A549 (cell line): ENCODE results near the gene SLC6A12. TPM values are rescaled to one million over a fixed set of nuclear protein-coding genes. Genes with fewer than 3 reads are reported as not detected.

Source experiments
- ATAC-seq, 2 experiments: fragments of 200-7000 bp in 1 of 2; fragments of >200 bp in 1 of 2; cut with Nextera tagmentation in 1 of 2; cut with Tn5 transposase in 1 of 2; 3 replicates each; pipeline versions ENCODE4 v1.8.0 to v1.9.1; 2018 to 2020; ENCODE audit warnings: mild to moderate bottlenecking in 1 of 2, moderate library complexity in 1 of 2
- CTCF ChIA-PET: fragments of 300-600 bp; sonication (Branson Sonifier 250); formaldehyde crosslinking; extraction: SDS; loops from one replicate; lab custom pipeline; 2021; ENCODE audit warnings: antibody characterized with exemption, inconsistent platforms; lab: Yijun Ruan, JAX
- POLR2A ChIA-PET: fragments of 350-600 bp; formaldehyde crosslinking; extraction: SDS; loops from one replicate; lab custom pipeline; 2021; ENCODE audit warnings: antibody characterized with exemption, inconsistent platforms; lab: Yijun Ruan, JAX
- DNase-seq, 2 experiments: peaks; one replicate each; pipeline versions ENCODE4 v3.0.0 to v3.0.0-alpha.2; 2011 to 2016; ENCODE audit warnings: low read depth in 1 of 2, low spot score in 1 of 2
- FAIRE-seq: peaks from 2 replicates; lab custom pipeline; 2011; peaks lifted over from hg19 to GRCh38; lab: Jason Lieb, UNC
- H3K27ac ChIP-seq, 2 experiments: fragments of >200 bp; sonication (Bioruptor Twin); formaldehyde crosslinking; 3 replicates each; pipeline ENCODE4 v1.5.1; 2016 to 2017
- H3K4me1 ChIP-seq: fragments of >200 bp; sonication (Bioruptor Twin); formaldehyde crosslinking; 3 replicates; pipeline ENCODE4 v1.6.1; 2016
- H3K4me2 ChIP-seq: fragments of >200 bp; sonication (Bioruptor Twin); formaldehyde crosslinking; 3 replicates; pipeline ENCODE4 v1.6.1; 2016
- H3K4me3 ChIP-seq: fragments of >200 bp; sonication (Bioruptor Twin); formaldehyde crosslinking; 3 replicates; pipeline ENCODE4 v1.5.1; 2016
- H3K9me3 ChIP-seq: fragments of >200 bp; sonication (Bioruptor Twin); formaldehyde crosslinking; 3 replicates; pipeline ENCODE4 v1.6.1; 2016
- BHLHE40 ChIP-seq: IDR thresholded peaks from 2 replicates; pipeline ENCODE4 v1.6.1; 2012; ENCODE audit warnings: low read depth, low read length, inconsistent platforms
- CBX2 ChIP-seq: fragments of 200-600 bp; sonication (generic); IDR thresholded peaks from 2 replicates; pipeline ENCODE4 v1.6.1; 2016; ENCODE audit warnings: low read depth, mild to moderate bottlenecking, borderline replicate concordance
- EHF ChIP-seq: fragments of 250-450 bp; sonication (Bioruptor Pico); IDR thresholded peaks from 2 replicates; pipeline ENCODE4 v1.5.0; 2020; ENCODE audit warnings: mild to moderate bottlenecking
- EHMT2 ChIP-seq: fragments of 200-600 bp; sonication (generic); IDR thresholded peaks from 2 replicates; pipeline ENCODE4 v1.6.1; 2016; ENCODE audit warnings: antibody characterized with exemption, low read depth, mild to moderate bottlenecking, moderate library complexity
- EP300 ChIP-seq, 2 experiments: fragments of >200 bp; sonication (Bioruptor Twin); formaldehyde crosslinking; IDR thresholded peaks; 2 replicates in 1 of 2; 3 replicates in 1 of 2; pipeline ENCODE4 v1.6.1; 2016 to 2017
- ESRRA ChIP-seq: fragments of 150-350 bp; IDR thresholded peaks from 2 replicates; pipeline ENCODE4 v1.6.1; 2014; ENCODE audit warnings: mild to moderate bottlenecking, low read length, borderline replicate concordance
- GATA3 ChIP-seq: IDR thresholded peaks from 2 replicates; pipeline ENCODE4 v1.6.1; 2012; ENCODE audit warnings: borderline replicate concordance
- HDAC2 ChIP-seq: fragments of 200-600 bp; sonication (generic); IDR thresholded peaks from 2 replicates; pipeline ENCODE4 v1.6.1; 2016
- HES2 ChIP-seq: fragments of >200 bp; sonication (Bioruptor Twin); formaldehyde crosslinking; IDR thresholded peaks from 2 replicates; pipeline ENCODE4 v1.6.1; 2016
- HMGXB4 ChIP-seq: fragments of 250-450 bp; sonication (Bioruptor Pico); IDR thresholded peaks from 2 replicates; pipeline ENCODE4 v1.5.0; 2021; ENCODE audit warnings: mild to moderate bottlenecking, moderate library complexity, borderline replicate concordance
- HOXB13 ChIP-seq: fragments of 250-450 bp; sonication (Bioruptor Pico); IDR thresholded peaks from 2 replicates; pipeline ENCODE4 v1.5.0; 2020; ENCODE audit warnings: low read depth, mild to moderate bottlenecking, moderate library complexity
- JUNB ChIP-seq: fragments of >200 bp; sonication (Bioruptor Twin); formaldehyde crosslinking; IDR thresholded peaks from 2 replicates; pipeline ENCODE4 v1.6.1; 2016
- NFE2L2 ChIP-seq: fragments of 150-350 bp; conservative IDR thresholded peaks from 2 replicates; pipeline ENCODE4 v1.6.1; 2014; ENCODE audit warnings: low read length
- NPAS2 ChIP-seq: fragments of 250-450 bp; sonication (Bioruptor Pico); IDR thresholded peaks from 2 replicates; pipeline ENCODE4 v1.8.0; 2022; ENCODE audit warnings: mild to moderate bottlenecking, moderate library complexity, borderline replicate concordance
- PHF8 ChIP-seq: fragments of 200-600 bp; sonication (generic); IDR thresholded peaks from 2 replicates; pipeline ENCODE4 v1.6.1; 2016; ENCODE audit warnings: low read depth, mild to moderate bottlenecking, antibody characterized with exemption, moderate library complexity, borderline replicate concordance
- POLR2A ChIP-seq: IDR thresholded peaks from 2 replicates; pipeline ENCODE4 v1.6.1; 2012; ENCODE audit warnings: mild to moderate bottlenecking, low read length
- POLR2AphosphoS2 ChIP-seq: conservative IDR thresholded peaks from 2 replicates; pipeline ENCODE4 v1.6.1; 2012; ENCODE audit warnings: low read length, improper control_type of control experiment, inconsistent platforms
- RCOR1 ChIP-seq: fragments of 150-350 bp; IDR thresholded peaks from 2 replicates; pipeline ENCODE4 v1.6.1; 2014; ENCODE audit warnings: antibody characterized with exemption, low read length, low read depth
- RFX5 ChIP-seq: fragments of 450-650 bp; IDR thresholded peaks from 2 replicates; pipeline ENCODE4 v1.7.1; 2014; ENCODE audit warnings: antibody characterized with exemption, mild to moderate bottlenecking, moderate library complexity
- SMC3 ChIP-seq: fragments of >200 bp; sonication (Bioruptor Twin); formaldehyde crosslinking; IDR thresholded peaks from 3 replicates; pipeline ENCODE4 v1.6.1; 2018; ENCODE audit warnings: inconsistent platforms
- TFCP2L1 ChIP-seq: fragments of 250-450 bp; sonication (Bioruptor Pico); IDR thresholded peaks from 2 replicates; pipeline ENCODE4 v1.5.0; 2021; ENCODE audit warnings: mild to moderate bottlenecking
- TP53 ChIP-seq: fragments of 250-450 bp; sonication (Bioruptor Pico); IDR thresholded peaks from 2 replicates; pipeline ENCODE4 v1.5.0; 2021; ENCODE audit warnings: mild to moderate bottlenecking, moderate library complexity
- USF2 ChIP-seq: fragments of 450-650 bp; IDR thresholded peaks from 2 replicates; pipeline ENCODE4 v1.6.1; 2014; ENCODE audit warnings: antibody characterized with exemption
- WGBS: methylation state at CpG from one replicate; pipeline ENCODE4 v1.1.6; 2017; ENCODE audit errors: missing lambda C conversion rate; 5-methylcytosine and 5-hydroxymethylcytosine counted together
- polyA plus RNA-seq, 4 experiments: library from polyadenylated mRNA; depleted of rRNA in 3 of 4; stranded (reverse); fragments of >200 nt; fragmentation: RNase III in 1 of 4; extraction: RNeasy Plus Mini Kit Qiagen cat#74134 plus additional on column Dnase treatment in 1 of 4; gene quantifications; 2 replicates in 3 of 4; 3 replicates in 1 of 4; pipeline ENCODE4 v1.2.3, GENCODE V29; 2011 to 2017

SLC6A12 gene
- polyA plus RNA-seq, 2 of the 4 experiments (the other 2 are of a cell fraction) = 0.78 to 4.4 TPM

- WGBS = 73% methylated on average over 14 of the region's 14 CpGs
- FAIRE-seq = no peak
- no peak overlapping the region for H3K4me2 ChIP-seq
- TF ChIP-seq HMGXB4 (CRISPR knock-in tag) (no peak), TFCP2L1 (no peak), PHF8 (no peak), SMC3 (no peak), POLR2AphosphoS2 (no peak), EP300 (IDR thresholded peaks at IDR 0.05) (no peak), HOXB13 (CRISPR knock-in tag) (no peak), RFX5 (no peak), GATA3 (no peak), USF2 (no peak)
- H3K4me3 ChIP-seq = no peak overlapping the region
- ATAC-seq = no peak
- no peak for DNase-seq
- POLR2A ChIA-PET = no interaction called here
- H3K9me3 ChIP-seq = no peaks in the 10 kb centered on the region
- no peaks in the 10 kb centered on the region for H3K4me1 ChIP-seq
- CTCF ChIA-PET = interaction anchor here (1.0 to 2.0 kb wide), 4 partner anchors 8 to 23 kb away, joined by 3 to 14 read pairs (median 4); no protein-coding TSS in a partner anchor
- H3K27ac ChIP-seq = no peak overlapping the region
Observed at GRCh38 chr12:145369-145960, 68.5 kb downstream of the SLC6A12 start.

GRCh38 chr12:144650-145284 lies 69.2 kb downstream of the SLC6A12 start:
- H3K4me1 ChIP-seq = no peaks in the 10 kb centered on the region
- no peaks in the 10 kb centered on the region for H3K9me3 ChIP-seq
- no peak overlapping the region for H3K4me2 ChIP-seq
- WGBS = 68% methylated on average over 5 of the region's 5 CpGs
- ChIA-PET POLR2A (no interaction called here), CTCF (interaction anchor here (1.0 to 2.0 kb wide), 3 partner anchors 9 to 24 kb away, joined by 3 to 14 read pairs (median 3); no protein-coding TSS in a partner anchor)
- TF ChIP-seq POLR2AphosphoS2 (no peak), HDAC2 (no peak), JUNB (no peak), NPAS2 (CRISPR knock-in tag) (no peak), HES2 (no peak), SMC3 (no peak), BHLHE40 (no peak), CBX2 (no peak), NFE2L2 (no peak), POLR2A (no peak), RFX5 (no peak), EHMT2 (no peak), ESRRA (no peak), TP53 (CRISPR knock-in tag) (no peak), RCOR1 (no peak), EHF (CRISPR knock-in tag) (no peak)
- H3K27ac ChIP-seq = no peak overlapping the region
- DNase-seq (no peak), ATAC-seq (no peak), FAIRE-seq (no peak)
- no peak overlapping the region for H3K4me3 ChIP-seq
